ENCODE results near the gene SHISAL2A. TPM values are rescaled to one million over a fixed set of nuclear protein-coding genes. Genes with fewer than 3 reads are reported as not detected.
A peak's percentile ranks its signal among the peaks of the same experiment; 100 is the strongest.

SHISAL2A gene
- total RNA-seq, 2 experiments from 2014 or later, result 8.1 to 9.8 TPM

DNA sequence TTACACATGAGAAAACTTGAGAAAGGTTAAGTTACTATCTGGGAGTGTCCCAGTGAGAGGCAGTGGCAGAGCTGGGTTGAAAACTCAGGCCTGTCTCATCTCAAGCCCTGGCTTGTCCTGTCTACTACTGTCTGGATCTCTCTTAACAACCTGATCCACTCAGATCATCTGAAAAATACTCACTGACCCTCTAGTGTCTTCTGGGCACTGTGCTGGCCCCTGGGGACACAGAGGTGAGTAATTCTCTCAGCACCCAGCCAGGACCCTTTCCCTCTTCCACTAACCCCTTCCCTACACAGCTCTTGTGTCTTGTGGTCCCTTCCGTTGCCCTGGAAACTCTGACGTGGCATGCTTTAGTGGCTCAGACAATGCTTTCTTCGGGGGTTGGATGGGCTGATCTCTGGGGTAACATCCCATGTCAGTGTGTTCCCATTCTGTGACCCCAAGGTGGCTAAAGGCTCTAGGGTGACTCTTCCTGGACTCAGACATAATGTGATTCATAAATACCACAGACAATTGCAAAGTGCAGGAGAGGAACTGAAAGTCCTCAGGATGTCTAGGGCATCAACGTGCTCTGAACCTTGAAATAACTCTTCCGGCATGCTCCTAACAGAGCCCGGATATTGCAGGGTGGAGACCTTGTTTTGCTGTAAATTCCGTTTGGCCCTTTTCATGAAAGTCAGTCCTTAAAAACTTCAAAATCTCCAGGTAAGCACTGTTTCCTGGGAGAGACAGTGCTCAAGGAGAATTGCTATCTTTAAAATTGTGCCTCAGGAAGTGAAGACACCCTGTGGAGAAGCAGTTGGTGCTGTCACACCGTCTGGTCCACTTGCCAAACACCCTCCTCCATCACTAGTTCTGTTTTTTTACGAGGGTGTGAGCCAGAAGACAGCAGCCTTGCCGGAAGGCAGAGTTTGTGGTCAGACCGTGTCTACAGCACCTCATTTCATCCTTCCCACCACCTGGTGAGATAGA, 4.0 kb downstream of the SHISAL2A start:
- H3K4me1 Mint-ChIP-seq, result peaks cover 74% of the 10 kb centered on the region
- H3K27ac Mint-ChIP-seq, result peak overlapping the region; percentile 97
- H3K27me3 Mint-ChIP-seq, result no peaks in the 10 kb centered on the region
- ChIA-PET POLR2A (no interaction called here), CTCF (interaction anchor here (1.0 to 1.6 kb wide), 4 partner anchors 29 to 49 kb away, joined by 3 to 4 read pairs (median 4); no protein-coding TSS in a partner anchor)
- H3K36me3 Mint-ChIP-seq (ENCODE audit: low read depth), result peaks cover 2% of the 10 kb centered on the region
- DNase-seq, result peak; percentile 84
- peak; percentile 62 for ATAC-seq
- peak overlapping the region; percentile 68 for H3K4me3 Mint-ChIP-seq
- H3K9me3 Mint-ChIP-seq (ENCODE audit: low read depth), result no peaks in the 10 kb centered on the region
- intact Hi-C loops (cut with DNase I, micrococcal nuclease), result loop anchor here (1.0 to 10.0 kb wide), 10 partner anchors 22 to 580 kb away; partner anchors contain the start of genes GPX7 (in 2 of the 2), ORC1 (in 2 of the 2), PRPF38A (in 2 of the 2) and TUT4 (in 2 of the 2)

DNA sequence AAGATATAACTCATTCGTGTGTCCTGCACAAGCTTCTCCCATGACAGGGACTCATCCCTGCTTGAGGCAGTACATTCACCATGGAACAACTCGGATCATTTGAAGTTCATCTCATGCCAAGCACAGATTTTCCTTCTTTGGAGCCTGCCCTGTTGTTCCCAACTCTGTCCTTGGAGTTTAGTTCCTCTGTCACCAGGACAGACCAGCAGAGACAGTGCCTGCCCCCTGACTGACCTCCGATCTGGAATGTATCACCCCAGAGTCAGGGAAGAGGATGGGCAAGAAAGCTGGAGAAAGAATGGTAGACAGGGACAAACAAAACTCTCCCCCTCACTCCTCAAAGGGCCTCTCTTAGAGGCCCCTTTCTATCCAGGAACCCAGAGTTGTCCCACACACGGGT, 5.0 kb downstream of the SHISAL2A start:
- H3K36me3 Mint-ChIP-seq (ENCODE audit: low read depth), result peaks cover 5% of the 10 kb centered on the region
- ChIA-PET POLR2A (interaction anchor here (1.7 kb wide), 1 partner anchor 21 kb away, joined by 3 read pairs; no protein-coding TSS in a partner anchor), CTCF (interaction anchor here (0.7 to 1.6 kb wide), 5 partner anchors 28 to 240 kb away, joined by 3 to 4 read pairs (median 3); no protein-coding TSS in a partner anchor)
- intact Hi-C loops (cut with DNase I, micrococcal nuclease), result loop anchor here (1.0 to 10.0 kb wide), 10 partner anchors 21 to 581 kb away; partner anchors contain the start of genes GPX7 (in 2 of the 2), ORC1 (in 2 of the 2), PRPF38A (in 2 of the 2) and TUT4 (in 2 of the 2)
- peak overlapping the region; percentile 97 for H3K27ac Mint-ChIP-seq
- H3K4me1 Mint-ChIP-seq, result peaks cover 71% of the 10 kb centered on the region
- no peak for DNase-seq
- no peaks in the 10 kb centered on the region for H3K9me3 Mint-ChIP-seq (ENCODE audit: low read depth)
- H3K4me3 Mint-ChIP-seq, result peak overlapping the region; percentile 68
- ATAC-seq, result no peak
- no peaks in the 10 kb centered on the region for H3K27me3 Mint-ChIP-seq

DNA sequence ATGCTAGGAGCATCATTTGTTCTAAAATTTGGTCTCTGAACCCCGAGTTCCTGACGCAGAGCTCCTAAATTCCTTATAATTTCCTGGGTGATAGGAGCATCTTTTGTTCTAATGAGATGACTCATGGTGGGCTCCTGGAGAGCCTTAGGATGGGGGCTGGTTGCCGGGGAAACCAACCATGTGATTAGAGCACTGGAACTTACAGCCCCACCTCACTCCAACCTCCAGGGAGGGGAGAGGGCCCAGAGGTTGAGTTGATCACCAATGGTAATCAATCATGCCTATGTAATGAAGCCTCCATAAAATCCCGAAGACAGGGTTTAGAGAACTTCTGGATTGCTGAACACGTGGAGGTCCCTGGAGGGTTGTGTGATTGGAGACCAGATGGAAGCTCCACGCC, 7.7 kb downstream of the SHISAL2A start:
- ChIA-PET CTCF (interaction anchor here (0.7 to 2.8 kb wide), 4 partner anchors 26 to 428 kb away, joined by 3 to 8 read pairs (median 4); no protein-coding TSS in a partner anchor), POLR2A (no interaction called here)
- H3K27ac Mint-ChIP-seq, result no peak overlapping the region
- ATAC-seq (no peak), DNase-seq (no peak)
- H3K4me1 Mint-ChIP-seq, result peaks cover 49% of the 10 kb centered on the region
- H3K36me3 Mint-ChIP-seq (ENCODE audit: low read depth), result peaks cover 8% of the 10 kb centered on the region
- intact Hi-C loops (cut with DNase I, micrococcal nuclease), result no loop called here
- no peak overlapping the region for H3K4me3 Mint-ChIP-seq
- no peaks in the 10 kb centered on the region for H3K9me3 Mint-ChIP-seq (ENCODE audit: low read depth)
- no peaks in the 10 kb centered on the region for H3K27me3 Mint-ChIP-seq

DNA sequence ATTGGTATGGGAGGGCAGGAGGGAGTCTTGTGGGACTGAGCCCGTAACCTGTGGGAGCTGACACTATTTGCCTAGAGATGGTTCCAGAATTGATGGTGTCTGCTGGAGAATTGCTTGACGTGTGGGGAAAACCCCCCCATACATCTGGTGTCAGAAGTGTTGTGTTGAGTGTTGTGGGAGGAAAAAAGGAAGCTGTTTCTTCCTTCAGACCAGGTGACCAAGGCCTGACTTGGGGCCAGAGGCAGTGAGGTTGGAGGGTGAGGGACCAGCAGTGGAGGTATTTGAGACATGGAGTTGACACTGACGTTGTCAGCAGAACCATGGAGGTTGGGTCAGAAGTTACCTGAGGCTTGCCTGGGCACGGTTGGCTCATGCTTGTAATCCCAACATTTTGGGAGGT, 8.3 kb downstream of the SHISAL2A start:
- ATAC-seq, result no peak
- CTCF ChIA-PET, result interaction anchor here (1.1 to 2.8 kb wide), 3 partner anchors 9 to 45 kb away, joined by 3 to 8 read pairs (median 4); no protein-coding TSS in a partner anchor
- no peaks in the 10 kb centered on the region for H3K27me3 Mint-ChIP-seq
- H3K9me3 Mint-ChIP-seq (ENCODE audit: low read depth), result no peaks in the 10 kb centered on the region
- H3K36me3 Mint-ChIP-seq (ENCODE audit: low read depth), result peaks cover 8% of the 10 kb centered on the region
- H3K27ac Mint-ChIP-seq, result peak overlapping the region; percentile 77
- peaks cover 46% of the 10 kb centered on the region for H3K4me1 Mint-ChIP-seq
- DNase-seq, result no peak
- no peak overlapping the region for H3K4me3 Mint-ChIP-seq
- POLR2A ChIA-PET, result no interaction called here
- intact Hi-C loops (cut with DNase I, micrococcal nuclease), result no loop called here

DNA sequence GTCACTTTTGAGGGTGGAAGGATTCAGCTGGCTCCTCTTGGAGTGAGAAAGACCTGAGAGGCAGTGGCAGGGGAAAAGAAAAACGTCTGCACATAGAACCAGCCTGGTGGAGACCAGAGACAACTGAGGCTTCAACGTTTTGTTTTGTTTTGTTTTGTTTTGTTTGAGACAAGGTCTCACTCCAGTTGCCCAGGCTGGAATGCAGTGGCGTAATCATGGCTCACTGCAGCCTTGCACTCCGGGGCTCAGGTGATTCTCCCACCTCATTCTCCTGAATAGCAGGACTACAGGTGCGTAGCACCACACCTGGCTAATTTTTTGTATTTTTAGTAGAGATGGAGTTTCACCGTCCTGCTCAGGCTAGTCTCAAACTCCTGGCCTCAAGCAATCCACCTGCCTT, 12.3 kb downstream of the SHISAL2A start:
- intact Hi-C loops (cut with DNase I, micrococcal nuclease), result no loop called here
- DNase-seq (no peak), ATAC-seq (no peak)
- H3K4me1 Mint-ChIP-seq, result peaks cover 15% of the 10 kb centered on the region
- H3K9me3 Mint-ChIP-seq (ENCODE audit: low read depth), result no peaks in the 10 kb centered on the region
- ChIA-PET CTCF (no interaction called here), POLR2A (interaction anchor here (0.6 kb wide), 1 partner anchor 24 kb away, joined by 5 read pairs; no protein-coding TSS in a partner anchor)
- H3K36me3 Mint-ChIP-seq (ENCODE audit: low read depth), result peaks cover 8% of the 10 kb centered on the region
- H3K27me3 Mint-ChIP-seq, result no peaks in the 10 kb centered on the region
- H3K27ac Mint-ChIP-seq, result no peak overlapping the region
- H3K4me3 Mint-ChIP-seq, result no peak overlapping the region

DNA sequence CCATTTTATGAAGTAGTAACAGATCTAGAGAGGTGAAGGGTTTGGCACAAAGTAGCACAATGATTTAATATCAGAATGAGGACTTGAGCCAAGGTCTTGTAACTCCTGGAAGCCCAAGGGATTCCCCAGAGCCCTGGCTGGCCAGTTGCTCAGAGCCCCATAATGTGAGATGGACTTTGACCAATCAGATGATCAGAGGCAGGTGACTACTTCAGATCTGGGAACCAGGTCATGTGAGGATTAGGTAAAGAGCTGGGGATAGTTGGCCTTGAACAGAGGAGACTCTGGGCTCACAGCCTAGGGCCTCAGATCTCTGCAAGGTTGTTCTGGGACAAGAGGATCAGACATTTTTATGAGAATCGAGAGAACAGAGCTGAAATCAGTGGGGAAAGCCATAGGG, 18.9 kb downstream of the SHISAL2A start:
- intact Hi-C loops (cut with DNase I, micrococcal nuclease), result no loop called here
- ChIA-PET CTCF (interaction anchor here (0.6 to 0.9 kb wide), 3 partner anchors 9 to 213 kb away, joined by 3 read pairs; partner anchors contain the start of gene SHISAL2A), POLR2A (no interaction called here)
- H3K27ac Mint-ChIP-seq, result no peak overlapping the region
- ATAC-seq (no peak), DNase-seq (no peak)
- H3K36me3 Mint-ChIP-seq (ENCODE audit: low read depth), result peaks cover 10% of the 10 kb centered on the region
- H3K9me3 Mint-ChIP-seq (ENCODE audit: low read depth), result no peaks in the 10 kb centered on the region
- peaks cover 5% of the 10 kb centered on the region for H3K4me1 Mint-ChIP-seq
- no peak overlapping the region for H3K4me3 Mint-ChIP-seq
- H3K27me3 Mint-ChIP-seq, result no peaks in the 10 kb centered on the region

DNA sequence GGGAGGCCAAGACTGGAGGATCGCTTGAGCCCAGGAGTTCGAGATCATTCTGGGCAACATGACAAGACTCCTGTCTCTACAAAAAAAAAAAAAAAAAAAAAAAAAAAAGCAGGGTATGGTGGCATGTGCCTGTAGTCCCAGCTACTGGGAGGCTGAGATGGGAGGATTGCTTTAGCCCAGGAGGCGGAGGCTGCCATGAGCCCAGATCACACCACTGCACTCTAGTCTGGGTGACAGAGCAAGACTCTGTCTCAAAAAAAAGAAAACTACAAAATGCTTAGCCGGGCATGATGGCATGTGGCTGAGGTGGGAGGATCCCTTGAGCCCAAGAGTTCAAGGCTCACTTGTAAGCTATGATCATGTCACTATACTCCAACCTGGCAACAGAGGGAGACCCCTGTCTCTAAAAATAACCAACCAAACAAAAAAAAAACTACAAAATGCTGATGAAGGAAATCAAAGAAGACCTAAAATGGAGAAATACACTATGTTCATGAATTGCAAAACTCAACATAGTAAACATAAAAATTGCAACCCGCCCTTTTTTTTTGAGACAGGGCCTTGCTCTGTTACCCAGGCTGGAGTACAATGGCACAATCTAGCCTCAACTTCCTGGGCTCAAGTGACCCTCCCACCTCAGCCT, 20.4 kb downstream of the SHISAL2A start:
- H3K27ac Mint-ChIP-seq, result no peak overlapping the region
- H3K4me3 Mint-ChIP-seq, result no peak overlapping the region
- CTCF ChIA-PET, result interaction anchor here (0.6 kb wide), 1 partner anchor 29 kb away, joined by 3 read pairs; no protein-coding TSS in a partner anchor
- DNase-seq (no peak), ATAC-seq (no peak)
- intact Hi-C loops (cut with DNase I, micrococcal nuclease), result no loop called here
- POLR2A ChIA-PET, result interaction anchor here (0.6 kb wide), 1 partner anchor 10 kb away, joined by 3 read pairs; no protein-coding TSS in a partner anchor
- H3K4me1 Mint-ChIP-seq, result peaks cover 5% of the 10 kb centered on the region
- H3K9me3 Mint-ChIP-seq (ENCODE audit: low read depth), result no peaks in the 10 kb centered on the region
- no peaks in the 10 kb centered on the region for H3K27me3 Mint-ChIP-seq
- H3K36me3 Mint-ChIP-seq (ENCODE audit: low read depth), result peaks cover 12% of the 10 kb centered on the region

DNA sequence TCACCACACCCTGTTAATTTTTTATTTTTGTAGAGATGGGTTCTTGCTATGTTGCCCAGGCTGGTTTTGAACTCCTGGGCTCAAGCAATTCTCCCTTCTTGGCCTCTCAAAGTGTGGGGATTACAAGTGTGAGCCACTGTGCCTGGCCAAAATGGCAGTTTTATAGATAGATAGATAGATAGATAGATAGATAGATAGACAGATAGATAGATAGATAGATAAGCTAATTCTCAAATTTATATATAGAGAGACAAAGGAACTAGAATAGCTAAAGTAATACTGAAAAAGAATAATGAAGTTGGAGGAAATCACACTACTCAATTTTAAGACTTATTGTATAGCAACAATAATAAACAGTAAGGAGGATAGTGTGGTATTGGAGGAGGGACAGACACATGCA, 21.1 kb downstream of the SHISAL2A start:
- DNase-seq (no peak), ATAC-seq (no peak)
- CTCF ChIA-PET, result interaction anchor here (0.6 kb wide), 2 partner anchors 28 to 739 kb away, joined by 3 read pairs; no protein-coding TSS in a partner anchor
- POLR2A ChIA-PET, result no interaction called here
- no peaks in the 10 kb centered on the region for H3K27me3 Mint-ChIP-seq
- peaks cover 12% of the 10 kb centered on the region for H3K36me3 Mint-ChIP-seq (ENCODE audit: low read depth)
- H3K4me3 Mint-ChIP-seq, result no peak overlapping the region
- peaks cover 11% of the 10 kb centered on the region for H3K4me1 Mint-ChIP-seq
- intact Hi-C loops (cut with DNase I, micrococcal nuclease), result no loop called here
- H3K27ac Mint-ChIP-seq, result no peak overlapping the region
- H3K9me3 Mint-ChIP-seq (ENCODE audit: low read depth), result no peaks in the 10 kb centered on the region

DNA sequence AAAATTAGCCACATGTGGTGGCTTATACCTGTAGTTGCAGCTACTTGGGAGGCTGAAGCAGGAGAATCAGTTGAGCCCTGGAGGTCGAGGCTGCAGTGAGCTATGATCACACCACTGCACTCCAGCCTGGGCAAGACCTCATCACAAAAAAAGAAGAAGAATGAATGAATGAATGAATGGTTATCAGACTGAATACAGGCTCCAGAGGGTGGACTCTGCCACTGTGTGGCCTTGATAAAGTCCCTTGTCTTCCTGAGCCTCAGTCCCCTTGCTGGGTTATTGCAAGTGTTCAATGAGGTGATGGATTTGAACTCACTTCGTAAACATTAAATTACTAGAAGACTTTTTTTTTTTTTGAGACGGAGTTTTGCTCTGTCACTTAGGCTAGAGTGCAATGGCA, 24.7 kb downstream of the SHISAL2A start:
- ATAC-seq, result no peak
- DNase-seq, result no peak
- POLR2A ChIA-PET, result no interaction called here
- peaks cover 21% of the 10 kb centered on the region for H3K4me1 Mint-ChIP-seq
- intact Hi-C loops (cut with DNase I, micrococcal nuclease), result loop anchor here in 1 of 2 experiments (2.0 kb wide), 2 partner anchors 105 to 253 kb away; partner anchors contain the start of genes ORC1, PRPF38A and TUT4
- no peaks in the 10 kb centered on the region for H3K9me3 Mint-ChIP-seq (ENCODE audit: low read depth)
- no peak overlapping the region for H3K4me3 Mint-ChIP-seq
- H3K27me3 Mint-ChIP-seq, result no peaks in the 10 kb centered on the region
- CTCF ChIA-PET, result no interaction called here
- peaks cover 15% of the 10 kb centered on the region for H3K36me3 Mint-ChIP-seq (ENCODE audit: low read depth)
- H3K27ac Mint-ChIP-seq, result no peak overlapping the region

DNA sequence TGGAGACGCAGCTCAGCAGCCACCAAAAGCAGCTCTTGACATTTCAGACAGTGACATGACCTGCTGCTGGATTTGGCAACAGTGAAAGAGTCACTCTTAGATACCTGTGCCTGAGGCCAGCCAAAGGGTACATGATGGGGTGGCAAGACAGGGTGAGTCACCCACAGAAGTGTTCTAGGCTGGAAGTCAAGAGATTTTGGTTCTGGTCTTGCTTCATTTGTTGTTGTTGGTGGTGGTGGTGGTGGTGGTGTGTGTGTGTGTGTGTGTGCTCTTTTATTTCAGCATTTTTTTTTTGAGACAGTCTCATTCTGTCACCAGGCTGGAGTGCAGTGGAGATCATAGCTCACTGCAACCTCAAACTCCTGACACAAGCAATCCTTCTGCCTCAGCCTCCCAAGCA, 25.8 kb downstream of the SHISAL2A start:
- Mint-ChIP-seq H3K9me3 (ENCODE audit: low read depth) (no peaks in the 10 kb centered on the region), H3K4me1 (peaks cover 21% of the 10 kb centered on the region), H3K27me3 (no peaks in the 10 kb centered on the region), H3K36me3 (ENCODE audit: low read depth) (peaks cover 13% of the 10 kb centered on the region), H3K27ac (peak overlapping the region; percentile 91), H3K4me3 (no peak overlapping the region)
- intact Hi-C loops (cut with DNase I, micrococcal nuclease), result loop anchor here (1.0 to 2.0 kb wide), 3 partner anchors 21 to 254 kb away; partner anchors contain the start of genes ORC1 (in 1 of the 2), PRPF38A (in 1 of the 2) and TUT4 (in 1 of the 2)
- DNase-seq (peak; percentile 62), ATAC-seq (peak; percentile 82)
- ChIA-PET POLR2A (interaction anchor here (0.7 to 1.0 kb wide), 2 partner anchors 20 to 905 kb away, joined by 3 to 4 read pairs; no protein-coding TSS in a partner anchor), CTCF (interaction anchor here (0.7 to 1.9 kb wide), 4 partner anchors 25 to 254 kb away, joined by 3 to 6 read pairs (median 4); no protein-coding TSS in a partner anchor)

Measured in activated CD4-positive, alpha-beta T cell treated with anti-CD3 and anti-CD28 coated beads for 36 hours (primary cell).